ENCODE results near the gene SUPT3H.
A peak's percentile ranks its signal among the peaks of the same experiment; 100 is the strongest.

SUPT3H gene

DNA sequence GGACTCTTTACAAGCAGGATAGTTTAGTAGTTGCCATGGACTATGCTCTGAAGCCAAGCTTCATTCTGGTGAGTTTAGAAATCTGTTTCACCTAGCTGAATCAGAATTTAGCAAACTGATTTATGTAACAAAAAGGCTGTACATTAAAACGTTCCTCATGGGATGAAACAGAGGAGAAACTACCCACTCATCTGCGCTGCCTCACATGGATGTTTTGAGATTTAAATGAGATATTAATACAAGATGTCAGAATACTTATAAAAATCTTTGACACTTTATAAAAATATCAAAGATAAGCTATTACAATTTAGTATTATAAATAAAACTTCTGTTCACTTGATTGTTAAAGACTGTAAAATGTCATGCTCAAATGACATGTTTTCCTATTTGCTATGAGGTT is 32.8 kb downstream of the SUPT3H start:
- in situ Hi-C loops (cut with HindIII; ENCODE audit: low pct_unique_long_range_greater_than_20kb, low sequenced_read_pairs): no loop called here
- TF ChIP-seq JUND (IDR thresholded peaks at IDR 0.05; ENCODE audit: low read depth): no peak
- no peak for DNase-seq (ENCODE audit: low read depth in 1 of 2, low spot score in 1 of 2)

DNA sequence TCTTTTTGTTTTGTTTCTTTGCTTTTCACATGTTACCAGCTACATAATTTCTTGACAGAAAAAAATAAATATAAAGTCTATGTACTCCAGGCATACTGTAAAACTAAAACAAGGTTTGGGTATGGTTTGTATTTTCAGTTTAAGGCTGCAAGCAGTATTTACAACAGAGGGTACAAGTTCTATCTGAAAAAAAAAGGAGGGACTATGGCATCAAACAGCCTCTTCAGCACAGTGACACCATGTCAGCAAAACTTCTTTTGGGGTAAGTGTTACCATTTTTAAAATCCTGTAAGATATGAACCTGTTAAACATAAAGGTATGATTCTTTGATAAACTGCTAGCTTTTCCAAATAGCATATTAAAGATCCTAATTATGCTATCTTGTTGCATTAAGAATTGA is 49.2 kb downstream of the SUPT3H start:
- in situ Hi-C loops (cut with HindIII; ENCODE audit: low pct_unique_long_range_greater_than_20kb, low sequenced_read_pairs): no loop called here
- DNase-seq (ENCODE audit: low read depth in 1 of 2, low spot score in 1 of 2): no peak
- TF ChIP-seq JUND (IDR thresholded peaks at IDR 0.05; ENCODE audit: low read depth): no peak

DNA sequence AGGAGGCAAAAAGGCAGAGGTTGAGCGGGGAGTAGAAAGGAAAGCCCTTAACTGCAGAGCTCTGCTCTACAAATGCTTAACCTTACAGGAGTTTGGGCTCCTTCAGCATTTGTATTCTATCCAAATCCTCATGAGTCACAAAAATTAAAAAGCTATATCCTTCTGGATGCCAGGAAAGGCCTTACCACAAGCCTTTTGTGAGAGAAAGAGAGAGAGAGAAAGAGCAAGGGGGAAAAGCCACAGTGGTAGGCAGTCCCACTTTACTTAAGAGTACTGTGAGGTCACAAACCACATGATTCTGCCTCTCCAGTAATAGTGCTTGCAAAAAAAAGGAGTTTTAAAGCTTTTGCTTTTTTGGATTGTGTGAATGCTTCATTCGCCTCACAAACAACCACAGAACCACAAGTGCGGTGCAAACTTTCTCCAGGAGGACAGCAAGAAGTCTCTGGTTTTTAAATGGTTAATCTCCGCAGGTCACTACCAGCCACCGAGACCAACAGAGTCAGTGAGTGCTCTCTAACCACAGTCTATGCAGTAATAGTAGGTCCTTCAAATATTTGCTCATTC is 49.7 kb downstream of the SUPT3H start, which contains the start of gene RUNX2:
Gene RUNX2 (plus strand): TSS at position 375 of the 567 bp plus-strand sequence. CDS start 397 bp downstream, outside the sequence.
- DNase-seq (ENCODE audit: low read depth in 1 of 2, low spot score in 1 of 2): no peak
- no peak for TF ChIP-seq JUND (IDR thresholded peaks at IDR 0.05; ENCODE audit: low read depth)
- in situ Hi-C loops (cut with HindIII; ENCODE audit: low pct_unique_long_range_greater_than_20kb, low sequenced_read_pairs): no loop called here

DNA sequence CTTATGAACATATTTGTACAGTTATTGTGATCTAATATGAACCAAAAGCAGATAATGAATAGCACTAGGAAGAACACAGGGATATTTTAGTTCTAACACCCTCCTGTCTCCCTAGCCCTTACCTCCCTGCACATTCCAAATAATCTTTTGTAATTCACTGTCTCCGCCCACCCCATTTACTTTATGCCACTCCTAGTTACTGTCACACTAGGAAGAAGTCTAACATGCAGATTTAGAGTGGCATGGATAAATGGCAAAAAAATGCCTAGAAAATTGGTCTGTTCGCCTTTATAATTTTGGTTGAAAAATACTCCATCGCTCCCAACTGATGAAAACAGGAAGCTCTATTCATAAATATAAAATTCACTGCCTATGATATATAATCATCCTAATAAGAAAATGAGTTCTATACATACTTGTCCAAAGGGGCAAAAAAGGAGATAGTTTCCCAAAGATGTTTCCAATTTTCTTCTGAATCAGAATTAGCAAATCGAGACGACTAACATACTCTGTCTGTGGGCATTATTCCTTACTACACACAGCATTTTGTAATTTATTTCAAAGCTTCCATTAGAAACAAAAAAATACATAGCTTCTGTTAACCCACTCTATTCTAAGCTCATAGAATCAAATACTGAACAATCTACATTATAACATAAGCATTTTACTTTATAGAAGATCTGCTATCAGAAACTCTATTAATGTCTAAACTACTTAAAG is 50.9 kb downstream of the SUPT3H start:
- no peak for TF ChIP-seq JUND (IDR thresholded peaks at IDR 0.05; ENCODE audit: low read depth)
- in situ Hi-C loops (cut with HindIII; ENCODE audit: low pct_unique_long_range_greater_than_20kb, low sequenced_read_pairs): no loop called here
- DNase-seq (ENCODE audit: low read depth in 1 of 2, low spot score in 1 of 2): peak in 1 of 2 experiments; percentile 4

DNA sequence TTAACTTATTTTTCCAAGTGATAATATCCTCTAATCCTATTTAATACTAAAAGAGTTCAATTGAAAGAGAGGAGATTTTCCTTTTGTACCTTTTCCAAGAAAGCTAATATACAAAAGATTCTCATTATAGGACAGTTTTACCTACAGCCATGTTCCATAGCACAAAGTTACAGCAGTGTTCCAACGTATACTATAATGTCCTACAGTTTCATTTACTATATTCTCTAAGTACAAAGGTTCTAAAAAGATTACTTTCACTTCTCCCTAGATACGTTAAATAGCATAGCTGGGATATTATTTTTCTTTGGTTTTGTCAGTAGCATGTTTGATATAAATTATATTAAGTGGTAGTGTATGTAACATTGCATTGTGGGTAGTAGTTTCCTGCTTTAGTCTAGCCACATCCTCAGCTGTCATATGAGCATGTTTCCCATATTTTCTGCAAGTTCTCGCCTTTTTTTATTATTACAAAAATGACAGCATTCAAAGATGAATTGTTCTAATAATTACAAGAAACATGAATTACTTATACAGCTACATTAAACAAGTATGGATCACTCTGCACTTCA is 54.0 kb downstream of the SUPT3H start:
- no peak for DNase-seq (ENCODE audit: low read depth in 1 of 2, low spot score in 1 of 2)
- no peak for TF ChIP-seq JUND (IDR thresholded peaks at IDR 0.05; ENCODE audit: low read depth)
- in situ Hi-C loops (cut with HindIII; ENCODE audit: low pct_unique_long_range_greater_than_20kb, low sequenced_read_pairs): no loop called here

DNA sequence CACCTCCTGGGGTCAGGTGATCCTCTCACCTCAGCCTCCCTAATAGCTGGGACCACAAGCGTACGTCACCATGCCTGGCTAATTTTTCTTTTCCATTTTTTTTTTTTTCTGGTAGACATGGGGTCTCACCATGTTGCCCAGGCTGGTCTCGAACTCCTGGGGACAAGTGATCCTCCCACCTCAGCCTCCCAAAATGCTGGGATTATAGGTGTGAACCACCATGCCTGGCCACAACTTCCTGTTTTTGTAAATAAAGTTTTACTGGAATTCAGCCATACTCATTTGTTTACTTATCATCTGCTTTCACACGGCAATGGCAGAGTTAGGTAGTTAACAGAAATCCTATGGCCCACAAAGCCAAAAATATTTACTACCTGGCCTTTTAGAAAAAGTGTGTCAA is 57.4 kb downstream of the SUPT3H start:
- no peak for TF ChIP-seq JUND (IDR thresholded peaks at IDR 0.05; ENCODE audit: low read depth)
- in situ Hi-C loops (cut with HindIII; ENCODE audit: low pct_unique_long_range_greater_than_20kb, low sequenced_read_pairs): no loop called here
- no peak for DNase-seq (ENCODE audit: low read depth in 1 of 2, low spot score in 1 of 2)

DNA sequence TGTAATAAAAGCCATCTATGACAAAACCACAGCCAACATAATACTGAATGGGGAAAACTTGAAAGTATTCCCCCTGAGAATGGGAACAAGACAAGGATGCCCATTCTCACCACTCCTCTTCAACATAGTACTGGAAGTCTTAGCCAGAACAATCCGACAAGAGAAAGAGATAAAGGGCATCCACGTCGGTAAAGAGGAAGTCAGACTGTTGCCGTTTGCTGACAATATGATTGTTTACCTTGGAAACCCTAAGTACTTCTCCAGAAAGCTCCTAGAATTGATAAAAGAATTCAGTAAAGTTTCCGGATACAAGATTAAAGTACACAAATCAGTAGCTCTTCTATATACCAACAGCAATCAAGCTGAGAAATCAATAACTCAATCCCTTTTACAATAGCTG is 63.6 kb downstream of the SUPT3H start:
- TF ChIP-seq JUND (IDR thresholded peaks at IDR 0.05; ENCODE audit: low read depth): no peak
- in situ Hi-C loops (cut with HindIII; ENCODE audit: low pct_unique_long_range_greater_than_20kb, low sequenced_read_pairs): no loop called here
- no peak for DNase-seq (ENCODE audit: low read depth in 1 of 2, low spot score in 1 of 2)

DNA sequence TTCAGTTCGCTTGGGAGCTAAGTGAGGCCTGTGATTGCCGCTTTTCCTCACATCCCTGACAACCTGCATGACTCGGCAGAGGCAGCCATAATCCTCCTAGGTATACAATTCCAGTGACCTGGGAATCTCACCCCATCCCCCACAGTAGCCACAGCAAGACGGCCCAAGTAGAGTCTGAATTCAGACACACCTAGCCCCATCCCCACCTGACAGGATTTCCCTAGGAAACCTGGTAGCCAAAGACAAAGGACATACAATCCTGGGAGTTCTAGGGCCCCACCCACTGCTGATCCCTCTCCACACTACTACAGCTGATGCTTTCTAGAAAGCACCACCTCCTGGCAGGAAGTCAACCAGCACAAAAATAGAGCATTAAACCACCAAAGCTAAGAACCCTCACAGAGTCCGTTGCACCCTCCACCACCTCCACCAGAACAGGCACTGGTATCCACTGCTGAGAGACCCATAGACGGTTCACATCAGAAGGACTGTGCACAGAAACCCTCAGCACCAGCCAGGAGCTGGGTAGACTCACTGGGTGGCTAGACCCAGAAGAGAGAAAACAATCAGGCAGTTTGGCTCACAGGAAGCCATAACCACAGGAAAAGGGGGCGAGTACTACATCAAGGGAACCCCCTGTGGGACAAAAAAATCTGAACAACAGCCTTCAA is 67.5 kb downstream of the SUPT3H start:
- no peak for TF ChIP-seq JUND (IDR thresholded peaks at IDR 0.05; ENCODE audit: low read depth)
- in situ Hi-C loops (cut with HindIII; ENCODE audit: low pct_unique_long_range_greater_than_20kb, low sequenced_read_pairs): no loop called here
- DNase-seq (ENCODE audit: low read depth in 1 of 2, low spot score in 1 of 2): no peak

DNA sequence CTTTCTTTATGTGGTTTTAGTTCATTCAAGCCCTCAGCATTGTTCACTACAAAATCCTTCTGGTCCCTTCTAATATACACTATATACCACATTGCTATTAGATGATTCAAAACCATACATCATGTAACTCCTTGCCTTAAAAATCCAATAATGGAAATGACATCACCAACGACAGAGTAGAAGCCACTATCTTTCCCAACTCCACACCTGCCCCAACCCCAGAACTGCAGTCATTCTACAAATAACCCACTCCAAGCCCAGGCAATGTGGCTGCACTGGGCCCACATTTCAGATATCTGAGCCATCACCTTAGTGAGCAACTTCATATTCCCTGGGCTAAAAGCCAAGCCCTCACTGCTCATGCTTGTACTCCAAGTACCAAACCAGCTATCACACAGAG is 72.2 kb downstream of the SUPT3H start:
- TF ChIP-seq JUND (IDR thresholded peaks at IDR 0.05; ENCODE audit: low read depth): no peak
- in situ Hi-C loops (cut with HindIII; ENCODE audit: low pct_unique_long_range_greater_than_20kb, low sequenced_read_pairs): no loop called here
- no peak for DNase-seq (ENCODE audit: low read depth in 1 of 2, low spot score in 1 of 2)

DNA sequence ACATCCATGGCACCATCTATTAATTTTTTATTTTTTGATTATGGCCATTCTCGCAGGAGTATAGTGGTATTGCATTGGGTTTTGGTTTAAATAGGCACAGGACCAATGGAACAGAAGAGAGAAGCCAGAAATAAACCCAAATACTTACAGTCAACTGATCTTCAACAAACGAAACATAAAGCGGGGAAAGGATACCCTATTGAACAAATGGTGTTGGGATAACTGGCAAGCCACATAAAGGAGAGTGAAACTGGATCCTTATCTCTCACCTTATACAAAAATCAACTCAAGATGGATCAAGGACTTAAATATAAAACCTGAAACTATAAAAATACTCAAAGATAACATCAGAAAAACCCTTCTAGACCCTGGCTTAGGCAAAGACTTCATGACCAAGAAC is 74.9 kb downstream of the SUPT3H start:
- no peak for TF ChIP-seq JUND (IDR thresholded peaks at IDR 0.05; ENCODE audit: low read depth)
- in situ Hi-C loops (cut with HindIII; ENCODE audit: low pct_unique_long_range_greater_than_20kb, low sequenced_read_pairs): no loop called here
- no peak for DNase-seq (ENCODE audit: low read depth in 1 of 2, low spot score in 1 of 2)

DNA sequence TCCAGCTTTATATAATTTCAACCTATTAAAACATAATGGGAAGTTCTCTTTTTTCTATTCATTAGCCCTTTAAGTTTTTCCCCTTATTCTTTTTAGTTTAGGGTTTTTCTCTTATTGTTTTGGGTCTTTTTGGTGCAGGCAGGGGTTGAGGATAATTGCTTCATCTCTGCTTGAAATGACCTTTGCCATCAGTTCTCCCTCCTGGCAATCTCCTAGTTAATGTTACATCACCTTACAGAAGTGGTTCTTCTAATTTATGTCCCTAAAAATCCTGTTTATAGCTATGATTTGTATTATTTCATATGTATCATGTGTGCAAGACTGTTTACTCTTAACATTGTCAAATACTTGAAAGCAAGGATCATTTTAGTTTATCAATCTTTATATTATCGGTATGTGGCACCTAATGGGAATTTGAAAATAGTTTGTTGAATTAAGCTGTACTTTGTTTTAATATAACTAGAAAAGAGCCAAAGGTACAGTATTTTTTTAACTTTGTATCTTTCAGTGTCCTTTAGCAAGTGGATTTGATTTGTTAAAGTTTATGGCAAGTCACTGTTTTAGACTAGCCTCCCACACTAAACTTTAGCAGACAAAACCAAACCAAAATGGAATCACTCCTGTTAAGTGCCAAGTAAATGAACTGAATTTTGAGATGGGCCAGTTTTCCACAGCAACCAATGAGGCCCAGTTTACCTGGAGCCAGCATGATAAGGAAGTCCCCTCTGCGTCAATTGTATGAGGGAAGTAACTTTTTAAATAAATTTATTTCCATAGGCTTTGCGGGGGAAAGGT is 76.2 kb downstream of the SUPT3H start:
- no peak for TF ChIP-seq JUND (IDR thresholded peaks at IDR 0.05; ENCODE audit: low read depth)
- no peak for DNase-seq (ENCODE audit: low read depth in 1 of 2, low spot score in 1 of 2)
- in situ Hi-C loops (cut with HindIII; ENCODE audit: low pct_unique_long_range_greater_than_20kb, low sequenced_read_pairs): no loop called here

DNA sequence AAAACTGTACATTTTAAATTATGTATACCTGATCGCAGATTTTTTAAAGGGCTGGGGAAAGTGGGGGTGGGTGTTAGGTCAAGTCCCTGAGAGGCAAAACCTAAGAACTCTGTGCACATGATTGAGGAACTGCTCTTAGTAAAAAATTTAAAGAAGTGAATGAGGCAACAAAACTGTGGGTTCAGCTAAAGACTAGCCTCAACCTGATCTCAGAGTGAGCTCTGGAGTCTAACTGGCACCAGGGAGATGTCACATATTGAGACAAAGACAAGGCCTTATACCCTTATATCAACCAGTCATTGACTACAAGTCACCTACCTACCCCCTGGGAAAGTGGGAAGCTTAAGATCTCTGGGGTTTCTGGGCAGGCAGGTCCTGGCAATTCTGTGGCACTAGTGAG is 77.0 kb downstream of the SUPT3H start:
- no peak for TF ChIP-seq JUND (IDR thresholded peaks at IDR 0.05; ENCODE audit: low read depth)
- in situ Hi-C loops (cut with HindIII; ENCODE audit: low pct_unique_long_range_greater_than_20kb, low sequenced_read_pairs): no loop called here
- DNase-seq (ENCODE audit: low read depth in 1 of 2, low spot score in 1 of 2): no peak
